Brain microvascular endothelial cell (primary cell): Measurements from ENCODE around the gene TSPOAP1.
"Not testable (repeated sequence)": the region's sequence is repeated elsewhere in the genome, so short reads cannot be mapped to it uniquely, and the experiment has no call there.

Source experiments
- DNase-seq: peaks from one replicate; pipeline ENCODE4 v3.0.0-alpha.2; 2020
- H3K27ac ChIP-seq: fragments of 250-450 bp; sonication (Bioruptor Pico); 2 replicates; pipeline ENCODE4 v1.5.1; 2020; ENCODE audit warnings: mild to moderate bottlenecking, moderate library complexity
- H3K27me3 ChIP-seq: fragments of 250-450 bp; sonication (Bioruptor Pico); replicated peaks from 2 replicates; pipeline ENCODE4 v1.5.1; 2020; ENCODE audit warnings: mild to moderate bottlenecking
- H3K36me3 ChIP-seq: fragments of 250-450 bp; sonication (Bioruptor Pico); replicated peaks from 2 replicates; pipeline ENCODE4 v1.5.1; 2020; ENCODE audit warnings: mild to moderate bottlenecking
- H3K4me3 ChIP-seq: 2 replicates; pipeline ENCODE4 v1.5.1; 2011; ENCODE audit warnings: low read depth, mild to moderate bottlenecking, control low read depth, low read length, moderate library complexity
- in situ Hi-C: cut with HindIII; loops from 2 replicates; pipeline ENCODE4 v1.10.0; 2017; ENCODE audit warnings: low sequenced_read_pairs, low pct_ligation_motif_present
- TF ChIP-seq, protein P1 (sequence below): IDR thresholded peaks from 2 replicates; pipeline ENCODE4 v1.5.1; 2011; ENCODE audit warnings: low read depth, mild to moderate bottlenecking, moderate library complexity, low read length, control low read depth, inconsistent platforms; ENCODE audit errors: missing control alignments

The TSPOAP1 gene

GRCh38 chr17:58344047-58344790, 15.6 kb upstream of the TSPOAP1 start:
- in situ Hi-C loops, result no loop called here
- Histone ChIP-seq H3K4me3 (no peak overlapping the region), H3K27ac (no peak overlapping the region), H3K36me3 (peaks cover 46% of the 10 kb centered on the region), H3K27me3 (no peaks in the 10 kb centered on the region)
- DNase-seq, result no peak
- TF ChIP-seq, protein P1, sequence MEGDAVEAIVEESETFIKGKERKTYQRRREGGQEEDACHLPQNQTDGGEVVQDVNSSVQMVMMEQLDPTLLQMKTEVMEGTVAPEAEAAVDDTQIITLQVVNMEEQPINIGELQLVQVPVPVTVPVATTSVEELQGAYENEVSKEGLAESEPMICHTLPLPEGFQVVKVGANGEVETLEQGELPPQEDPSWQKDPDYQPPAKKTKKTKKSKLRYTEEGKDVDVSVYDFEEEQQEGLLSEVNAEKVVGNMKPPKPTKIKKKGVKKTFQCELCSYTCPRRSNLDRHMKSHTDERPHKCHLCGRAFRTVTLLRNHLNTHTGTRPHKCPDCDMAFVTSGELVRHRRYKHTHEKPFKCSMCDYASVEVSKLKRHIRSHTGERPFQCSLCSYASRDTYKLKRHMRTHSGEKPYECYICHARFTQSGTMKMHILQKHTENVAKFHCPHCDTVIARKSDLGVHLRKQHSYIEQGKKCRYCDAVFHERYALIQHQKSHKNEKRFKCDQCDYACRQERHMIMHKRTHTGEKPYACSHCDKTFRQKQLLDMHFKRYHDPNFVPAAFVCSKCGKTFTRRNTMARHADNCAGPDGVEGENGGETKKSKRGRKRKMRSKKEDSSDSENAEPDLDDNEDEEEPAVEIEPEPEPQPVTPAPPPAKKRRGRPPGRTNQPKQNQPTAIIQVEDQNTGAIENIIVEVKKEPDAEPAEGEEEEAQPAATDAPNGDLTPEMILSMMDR, result no peak

DNA sequence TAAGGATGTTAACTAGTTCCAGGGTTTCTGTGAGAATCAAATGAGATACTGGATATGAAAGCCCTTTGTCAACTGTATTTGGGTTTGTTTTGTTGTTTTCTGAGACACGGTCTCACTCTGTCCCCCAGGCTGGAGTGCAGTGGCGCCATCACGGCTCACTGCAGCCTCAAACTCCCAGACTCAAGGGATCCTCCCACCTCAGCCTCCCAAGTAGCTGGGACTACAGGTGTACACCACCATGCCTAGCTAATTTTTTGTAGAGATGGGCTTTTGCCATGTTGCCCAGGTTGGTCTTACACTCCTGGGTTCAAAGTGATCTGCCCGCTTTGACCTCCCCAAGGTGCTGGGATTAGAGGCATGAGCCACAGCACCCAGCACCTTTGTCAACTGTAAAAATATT, 14.5 kb upstream of the TSPOAP1 start:
- no peak overlapping the region for H3K27ac ChIP-seq
- TF ChIP-seq, protein P1, result no peak
- H3K4me3 ChIP-seq, result no peak overlapping the region
- no peaks in the 10 kb centered on the region for H3K27me3 ChIP-seq
- in situ Hi-C loops, result no loop called here
- peaks cover 35% of the 10 kb centered on the region for H3K36me3 ChIP-seq
- DNase-seq, result no peak

DNA sequence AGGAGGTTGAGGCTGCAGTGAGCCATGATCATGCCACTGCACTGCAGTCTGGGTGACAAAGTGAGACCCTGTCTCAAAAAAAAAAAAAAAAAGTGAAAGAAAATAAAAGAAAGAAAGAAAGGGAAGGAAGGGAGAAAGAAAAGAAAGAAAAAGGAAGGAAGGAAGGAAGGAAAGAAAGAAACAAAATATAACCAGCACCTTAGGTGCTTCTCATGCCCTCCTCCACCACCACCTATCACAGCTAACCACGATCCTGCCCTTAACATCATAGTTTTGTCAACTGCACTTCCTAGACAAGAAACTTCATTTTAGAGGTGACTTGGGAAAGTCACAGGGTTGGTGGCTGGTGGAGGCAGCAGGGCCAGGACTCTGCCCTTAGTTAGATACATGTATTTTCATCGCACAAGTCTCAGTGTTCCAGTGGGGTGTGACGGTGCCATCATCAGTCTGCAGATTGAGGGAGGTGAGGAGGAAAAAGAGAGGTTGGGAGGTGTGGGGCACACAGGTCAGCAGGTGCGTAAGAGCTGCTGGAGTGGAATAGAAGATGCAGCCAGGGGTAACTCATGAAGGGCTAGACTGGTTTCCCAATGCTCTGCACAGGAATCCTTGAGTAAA, 13.4 kb upstream of the TSPOAP1 start:
- TF ChIP-seq, protein P1, result no peak
- no peak for DNase-seq
- Histone ChIP-seq H3K27ac (no peak overlapping the region), H3K36me3 (peaks cover 24% of the 10 kb centered on the region), H3K27me3 (no peaks in the 10 kb centered on the region), H3K4me3 (no peak overlapping the region)
- in situ Hi-C loops, result no loop called here

- H3K4me3 ChIP-seq, H3K27ac ChIP-seq, H3K27me3 ChIP-seq, in situ Hi-C loops, DNase-seq: not testable (repeated sequence)
- peaks cover 20% of the 10 kb centered on the region for H3K36me3 ChIP-seq
Measured at GRCh38 chr17:58341136-58341860, 12.7 kb upstream of the TSPOAP1 start.

DNA sequence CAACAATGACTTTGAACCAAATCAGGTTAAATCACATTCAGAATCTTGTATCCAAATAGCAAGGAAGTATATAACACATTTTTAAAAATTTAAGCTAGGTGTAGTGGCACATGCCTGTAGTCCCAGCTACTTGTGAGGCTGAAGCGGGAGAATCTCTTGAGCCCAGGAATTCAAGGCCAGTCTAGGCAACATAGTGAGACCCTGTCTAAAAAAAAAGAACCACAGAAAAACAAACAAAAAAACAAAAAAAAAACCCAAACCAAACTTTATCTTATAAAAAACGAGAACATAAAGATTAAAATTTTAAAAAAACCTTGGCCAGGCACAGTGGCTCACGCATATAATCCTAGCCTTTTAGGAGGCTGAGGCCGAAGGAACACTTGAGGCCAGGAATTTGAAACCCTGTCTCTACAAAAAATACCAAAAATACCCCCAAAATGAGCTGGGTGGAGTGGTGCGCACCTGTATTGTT, 11.8 kb upstream of the TSPOAP1 start:
- H3K36me3 ChIP-seq, result peaks cover 11% of the 10 kb centered on the region
- H3K27me3 ChIP-seq, result no peaks in the 10 kb centered on the region
- DNase-seq, result no peak
- no peak overlapping the region for H3K4me3 ChIP-seq
- H3K27ac ChIP-seq, result no peak overlapping the region
- in situ Hi-C loops, result no loop called here
- TF ChIP-seq, protein P1, result no peak

GRCh38 chr17:58339755-58340404, 11.3 kb upstream of the TSPOAP1 start:
- Histone ChIP-seq H3K4me3 (no peak overlapping the region), H3K27me3 (no peaks in the 10 kb centered on the region), H3K27ac (no peak overlapping the region), H3K36me3 (peaks cover 5% of the 10 kb centered on the region)
- DNase-seq, result no peak
- in situ Hi-C loops, result no loop called here
- TF ChIP-seq, protein P1, result no peak
